SK-N-SH (cell line): ENCODE data around the gene CLSTN2. TPM values are rescaled to one million over a fixed set of nuclear protein-coding genes. Genes with fewer than 3 reads are reported as not detected.

Experiments used
- CTCF ChIA-PET: fragments of 300-600, 350-600 bp; formaldehyde crosslinking; extraction: SDS; loops from one replicate; lab custom pipeline; 2021; lab: Yijun Ruan, JAX
- POLR2A ChIA-PET: fragments of 350-600 bp; sonication (Branson Sonifier 250); formaldehyde crosslinking; extraction: SDS; loops from one replicate; lab custom pipeline; 2020; ENCODE audit warnings: antibody characterized with exemption, inconsistent platforms; lab: Yijun Ruan, JAX
- DNase-seq: peaks from one replicate; pipeline ENCODE4 v3.0.0; 2012
- H2AFZ ChIP-seq: fragments of 200-600 bp; sonication (generic); 2 replicates; pipeline ENCODE4 v1.8.1; 2016; ENCODE audit warnings: antibody characterized with exemption, mild to moderate bottlenecking, low read depth
- H3F3A ChIP-seq: fragments of 200-600 bp; sonication (generic); replicated peaks from 2 replicates; pipeline ENCODE3; 2016; ENCODE audit warnings: antibody characterized with exemption, mild to moderate bottlenecking; ENCODE audit not compliant: insufficient read depth
- H3K27ac ChIP-seq, 2 experiments: fragments of 200-500 bp in 1 of 2; fragments of 200-600 bp in 1 of 2; sonication (Bioruptor generic) in 1 of 2; sonication (generic), shearing (Covaris generic) in 1 of 2; 2 replicates each; pipeline versions ENCODE4 v1.5.1 to v1.6.1; 2014 to 2016; ENCODE audit warnings: low read depth in 2 of 2, inconsistent platforms in 1 of 2, low read length in 1 of 2, mild to moderate bottlenecking in 1 of 2, mixed read lengths in 1 of 2
- H3K27me3 ChIP-seq: fragments of 200-600 bp; sonication (generic), shearing (Covaris generic); 2 replicates; pipeline ENCODE4 v1.6.1; 2016; ENCODE audit warnings: mixed run types; ENCODE audit not compliant: insufficient read depth
- H3K36me3 ChIP-seq, 2 experiments: fragments of 200-500 bp in 1 of 2; fragments of 200-600 bp in 1 of 2; sonication (Bioruptor generic) in 1 of 2; sonication (generic) in 1 of 2; replicated peaks in 1 of 2; 2 replicates each; pipeline versions ENCODE3 to v1.5.1; 2014 to 2016; ENCODE audit warnings: low read length in 1 of 2, mild to moderate bottlenecking in 1 of 2; ENCODE audit not compliant: insufficient read depth in 2 of 2, control insufficient read depth in 1 of 2
- H3K4me1 ChIP-seq, 2 experiments: fragments of 200-500 bp in 1 of 2; fragments of 200-600 bp in 1 of 2; sonication (Bioruptor generic) in 1 of 2; sonication (generic), shearing (Covaris generic) in 1 of 2; 2 replicates each; pipeline versions ENCODE4 v1.5.1 to v1.6.1; 2014 to 2016; ENCODE audit warnings: low read depth in 1 of 2, low read length in 1 of 2, mixed run types in 1 of 2; ENCODE audit not compliant: insufficient read depth in 2 of 2, control insufficient read depth in 1 of 2
- H3K4me2 ChIP-seq: fragments of 200-600 bp; sonication (generic), shearing (Covaris generic); 2 replicates; pipeline ENCODE4 v1.6.1; 2017; ENCODE audit warnings: mixed run types
- H3K4me3 ChIP-seq, 2 experiments: fragments of 200-500 bp in 1 of 2; fragments of 200-600 bp in 1 of 2; sonication (Bioruptor generic) in 1 of 2; sonication (generic), shearing (Covaris generic) in 1 of 2; 2 replicates each; pipeline versions ENCODE4 v1.5.1 to v1.8.1; 2014 to 2016; ENCODE audit warnings: low read depth in 2 of 2, inconsistent platforms in 1 of 2, low read length in 1 of 2, mild to moderate bottlenecking in 1 of 2, mixed read lengths in 1 of 2, moderate library complexity in 1 of 2
- H3K79me2 ChIP-seq: fragments of 200-600 bp; sonication (generic); 2 replicates; pipeline ENCODE4 v1.8.1; 2017; ENCODE audit warnings: mild to moderate bottlenecking; ENCODE audit not compliant: insufficient read depth
- H3K9ac ChIP-seq: fragments of 200-600 bp; sonication (generic); 2 replicates; pipeline ENCODE4 v1.6.1; 2017; ENCODE audit warnings: mixed run types
- H3K9me2 ChIP-seq: fragments of 200-600 bp; sonication (generic); 2 replicates; pipeline ENCODE4 v1.6.1; 2017; ENCODE audit warnings: mixed run types
- H3K9me3 ChIP-seq: fragments of 200-600 bp; sonication (generic); 2 replicates; pipeline ENCODE4 v1.6.1; 2017; ENCODE audit warnings: mixed run types, mild to moderate bottlenecking, moderate library complexity
- H4K20me1 ChIP-seq: fragments of 200-600 bp; sonication (generic); 2 replicates; pipeline ENCODE4 v1.6.1; 2017; ENCODE audit warnings: mild to moderate bottlenecking, mixed run types; ENCODE audit not compliant: insufficient read depth
- CTCF ChIP-seq: fragments of 200-600 bp; sonication (generic); IDR thresholded peaks from 2 replicates; pipeline ENCODE4 v1.6.1; 2017; ENCODE audit warnings: antibody characterized with exemption, mild to moderate bottlenecking, moderate library complexity
- ELF1 ChIP-seq: IDR thresholded peaks from 2 replicates; pipeline ENCODE4 v1.4.0; 2012
- EP300 ChIP-seq, 2 experiments: IDR thresholded peaks; 2 replicates each; pipeline versions ENCODE4 v1.4.0 to v1.6.1; 2012; ENCODE audit warnings: borderline replicate concordance in 1 of 2, low read depth in 1 of 2, low read length in 1 of 2
- FOSL2 ChIP-seq: IDR thresholded peaks from 2 replicates; pipeline ENCODE4 v1.4.0; 2012; ENCODE audit warnings: low read depth, mild to moderate bottlenecking, moderate library complexity, borderline replicate concordance
- GABPA ChIP-seq: IDR thresholded peaks from 2 replicates; pipeline ENCODE4 v1.4.0; 2012; ENCODE audit warnings: low read depth, mild to moderate bottlenecking
- IRF3 ChIP-seq: fragments of 150-350 bp; IDR thresholded peaks from 2 replicates; pipeline ENCODE4 v1.6.1; 2016; ENCODE audit warnings: mild to moderate bottlenecking, low read depth, low read length
- JUND ChIP-seq: IDR thresholded peaks from 2 replicates; pipeline ENCODE4 v1.4.0; 2012
- MAX ChIP-seq: IDR thresholded peaks from 2 replicates; pipeline ENCODE4 v1.4.0; 2012; ENCODE audit warnings: low read depth
- MXI1 ChIP-seq: IDR thresholded peaks from 2 replicates; pipeline ENCODE4 v1.6.1; 2012; ENCODE audit warnings: mild to moderate bottlenecking, low read depth, low read length, improper control_type of control experiment
- NRF1 ChIP-seq: IDR thresholded peaks from 2 replicates; pipeline ENCODE4 v1.6.1; 2012; ENCODE audit warnings: low read depth, mild to moderate bottlenecking, low read length
- PBX3 ChIP-seq: IDR thresholded peaks from 2 replicates; pipeline ENCODE4; 2012
- RAD21 ChIP-seq: IDR thresholded peaks from 2 replicates; pipeline ENCODE4 v1.6.1; 2012; ENCODE audit warnings: mild to moderate bottlenecking, low read length
- RCOR1 ChIP-seq: fragments of 150-350 bp; IDR thresholded peaks from 2 replicates; pipeline ENCODE4 v1.6.1; 2017; ENCODE audit warnings: antibody characterized with exemption, low read length
- REST ChIP-seq: IDR thresholded peaks from 2 replicates; pipeline ENCODE4 v1.6.1; 2012; ENCODE audit warnings: mild to moderate bottlenecking, low read depth, low read length, moderate library complexity
- RFX5 ChIP-seq: IDR thresholded peaks from 2 replicates; pipeline ENCODE4 v1.6.1; 2012; ENCODE audit warnings: mild to moderate bottlenecking, improper control_type of control experiment, low read length
- RXRA ChIP-seq: IDR thresholded peaks from 2 replicates; pipeline ENCODE4 v1.4.0; 2012; ENCODE audit warnings: low read depth, mild to moderate bottlenecking, borderline replicate concordance
- TCF12 ChIP-seq: IDR thresholded peaks from 2 replicates; pipeline ENCODE4 v1.4.0; 2012
- TEAD4 ChIP-seq: IDR thresholded peaks from 2 replicates; pipeline ENCODE4 v1.4.0; 2012; ENCODE audit warnings: mild to moderate bottlenecking, borderline replicate concordance; ENCODE audit not compliant: insufficient read depth
- USF1 ChIP-seq: IDR thresholded peaks from 2 replicates; pipeline ENCODE4 v1.4.0; 2012; ENCODE audit warnings: low read depth, borderline replicate concordance
- YY1 ChIP-seq: IDR thresholded peaks from 2 replicates; pipeline ENCODE4 v1.4.0; 2012; ENCODE audit warnings: low read depth, mild to moderate bottlenecking
- WGBS: methylation state at CpG from one replicate; pipeline ENCODE4 v1.1.6; 2017; ENCODE audit warnings: low lambda C conversion rate; 5-methylcytosine and 5-hydroxymethylcytosine counted together
- polyA plus RNA-seq, 3 experiments: library from polyadenylated mRNA; depleted of rRNA; stranded (reverse); fragments of >200 nt; gene quantifications; 2 replicates each; pipeline ENCODE4 v1.2.3, GENCODE V29; 2012

Gene CLSTN2
- polyA plus RNA-seq, 1 of the 3 experiments (the other 2 are of a cell fraction), result 0.02 TPM

- no peak overlapping the region for H3K27ac ChIP-seq
- no peaks in the 10 kb centered on the region for H3K9me3 ChIP-seq
- WGBS, result 42% methylated on average over 4 of the region's 4 CpGs
- H3K27me3 ChIP-seq, result no peaks in the 10 kb centered on the region
- no peak overlapping the region for H3K4me3 ChIP-seq
- H2AFZ ChIP-seq, result no peak overlapping the region
- no peaks in the 10 kb centered on the region for H3K79me2 ChIP-seq
- H3F3A ChIP-seq, result no peaks in the 10 kb centered on the region
- no peak for DNase-seq
- no peaks in the 10 kb centered on the region for H3K36me3 ChIP-seq
- no peak overlapping the region for H3K4me2 ChIP-seq
- POLR2A ChIA-PET, result no interaction called here
- CTCF ChIA-PET, result interaction anchor here (0.6 kb wide), 1 partner anchor 135 kb away, joined by 3 read pairs; no protein-coding TSS in a partner anchor
- H3K9ac ChIP-seq, result no peak overlapping the region
- TF ChIP-seq NRF1 (no peak), MAX (no peak), RFX5 (no peak), CTCF (no peak), RAD21 (no peak), ELF1 (no peak), EP300 (IDR thresholded peaks at IDR 0.05; ENCODE audit: borderline replicate concordance in 1 of 2, low read depth in 1 of 2, low read length in 1 of 2) (no peak), FOSL2 (no peak), TEAD4 (no peak), RCOR1 (no peak), YY1 (no peak), IRF3 (no peak), GABPA (no peak), USF1 (no peak), RXRA (no peak), TCF12 (no peak), MXI1 (no peak), REST (no peak), PBX3 (no peak), JUND (no peak)
- H4K20me1 ChIP-seq, result no peaks in the 10 kb centered on the region
- H3K9me2 ChIP-seq, result no peaks in the 10 kb centered on the region
- H3K4me1 ChIP-seq, result no peaks in the 10 kb centered on the region; a peak in 1 of 4 replicates
These were observed 357.7 kb downstream of the CLSTN2 start for GRCh38 chr3:140292684-140293083.
